ENCODE results near the gene ELP1. TPM values are rescaled to one million over a fixed set of nuclear protein-coding genes. Genes with fewer than 3 reads are reported as not detected.

The ELP1 gene
- total RNA-seq, 4 donors from 2014 or later = 31.3 to 37.8 (median 34.4) TPM

GRCh38 chr9:108950168-108950567 is 16.2 kb upstream of the ELP1 start:
- TF ChIP-seq CTCF (IDR thresholded peaks at IDR 0.05) (no peak), POLR2A (IDR thresholded peaks at IDR 0.05) (no peak)
- DNase-seq = no peak
- peaks cover 0 to 4% of the 10 kb centered on the region in 2 donors for H3K36me3 ChIP-seq
- no peak overlapping the region for H3K27ac ChIP-seq
- peaks cover 0 to 5% of the 10 kb centered on the region in 2 donors for H3K4me1 ChIP-seq
- no peaks in the 10 kb centered on the region for H3K9me3 ChIP-seq
- intact Hi-C loops (cut with DNase I) = no loop called here
- H3K27me3 ChIP-seq = no peaks in the 10 kb centered on the region
- H3K4me3 ChIP-seq (replicated peaks in 1 of 3) = no peak overlapping the region
- WGBS, 2 donors = 71 to 80% methylated on average over 1 of the region's 1 CpG

- no peak for TF ChIP-seq POLR2A (IDR thresholded peaks at IDR 0.05)
- no peak for TF ChIP-seq CTCF (IDR thresholded peaks at IDR 0.05)
- H3K36me3 ChIP-seq = peaks cover 11 to 20% of the 10 kb centered on the region in 2 donors
- H3K27me3 ChIP-seq = no peaks in the 10 kb centered on the region
- H3K27ac ChIP-seq = no peak overlapping the region
- H3K4me1 ChIP-seq = peaks cover 4 to 38% of the 10 kb centered on the region in 2 donors
- WGBS, 2 donors = 93 to 94% methylated on average over 4 of the region's 4 CpGs
- DNase-seq = no peak
- no peak overlapping the region for H3K4me3 ChIP-seq (replicated peaks in 1 of 3)
- intact Hi-C loops (cut with DNase I) = no loop called here
- H3K9me3 ChIP-seq = no peaks in the 10 kb centered on the region
Measured at GRCh38 chr9:108939975-108940374, 6.1 kb upstream of the ELP1 start.

GRCh38 chr9:108937561-108938305 is 3.8 kb upstream of the ELP1 start:
- Histone ChIP-seq H3K4me1 (peaks cover 12 to 44% of the 10 kb centered on the region in 2 donors), H3K36me3 (peaks cover 0 to 13% of the 10 kb centered on the region in 2 donors), H3K27ac (peak overlapping the region; percentile 44 to 64 (median 44)), H3K27me3 (no peaks in the 10 kb centered on the region), H3K9me3 (no peaks in the 10 kb centered on the region), H3K4me3 (replicated peaks in 1 of 3) (no peak overlapping the region)
- 59 to 60% methylated on average over 5 of the region's 5 CpGs for WGBS, 2 donors
- peak; percentile 52 to 59 for DNase-seq
- TF ChIP-seq CTCF (IDR thresholded peaks at IDR 0.05) (no peak), POLR2A (IDR thresholded peaks at IDR 0.05) (no peak)
- intact Hi-C loops (cut with DNase I) = no loop called here

- intact Hi-C loops (cut with DNase I) = no loop called here
- WGBS, 2 donors = 0 to 1% methylated on average over 34 to 45 of the region's 47 CpGs
- H3K4me1 ChIP-seq = peaks cover 15 to 48% of the 10 kb centered on the region in 2 donors
- TF ChIP-seq POLR2A (IDR thresholded peaks at IDR 0.05) (no peak), CTCF (IDR thresholded peaks at IDR 0.05) (no peak)
- no peaks in the 10 kb centered on the region for H3K27me3 ChIP-seq
- peak; percentile 73 to 75 for DNase-seq
- H3K36me3 ChIP-seq = peaks cover 0 to under 1% of the 10 kb centered on the region in 2 donors
- no peaks in the 10 kb centered on the region for H3K9me3 ChIP-seq
- H3K4me3 ChIP-seq (replicated peaks in 1 of 3) = peak within 1 kb of the TSS; percentile 76 to 99 (median 95)
- peak within 1 kb of the TSS; percentile 86 to 96 (median 89) for H3K27ac ChIP-seq
Measured at GRCh38 chr9:108934323-108934893, 484 bp upstream of the ELP1 start, which contains the start of gene ABITRAM. ABITRAM (plus strand) TSS chr9:108934400; CDS start chr9:108934487, 87 bp downstream.

GRCh38 chr9:108933231-108933717 is 650 bp downstream of the ELP1 start:
- H3K4me1 ChIP-seq = peaks cover 15 to 39% of the 10 kb centered on the region in 2 donors
- intact Hi-C loops (cut with DNase I) = no loop called here
- peak overlapping the region; percentile 86 to 96 (median 89) for H3K27ac ChIP-seq
- no peaks in the 10 kb centered on the region for H3K36me3 ChIP-seq
- H3K9me3 ChIP-seq = no peaks in the 10 kb centered on the region
- 1 to 2% methylated on average over 21 to 22 of the region's 25 CpGs for WGBS, 2 donors
- H3K27me3 ChIP-seq = no peaks in the 10 kb centered on the region
- no peak for DNase-seq
- H3K4me3 ChIP-seq (replicated peaks in 1 of 3) = peak overlapping the region; percentile 76 to 99 (median 95)
- TF ChIP-seq CTCF (IDR thresholded peaks at IDR 0.05) (no peak), POLR2A (IDR thresholded peaks at IDR 0.05) (no peak)
